SU-DHL-6 (cell line): ENCODE data around the gene TSPAN33.

Experiments used
- H2AFZ ChIP-seq: fragments of 200-600 bp; sonication (generic); 2 replicates; pipeline ENCODE4 v1.6.1; 2014; ENCODE audit warnings: low read depth, mild to moderate bottlenecking, moderate library complexity, mixed read lengths, antibody characterized with exemption, low read length; ENCODE audit not compliant: severe bottlenecking
- H3F3A ChIP-seq: fragments of 200-600 bp; shearing (Covaris generic); 2 replicates; pipeline ENCODE4 v1.6.0; 2016; ENCODE audit warnings: antibody characterized with exemption, mild to moderate bottlenecking; ENCODE audit not compliant: insufficient read depth
- H3K27ac ChIP-seq: fragments of 200-600 bp; sonication (generic); 2 replicates; pipeline ENCODE4 v1.5.1; 2016; ENCODE audit warnings: low read depth, mild to moderate bottlenecking, low read length, moderate library complexity, mixed read lengths
- H3K27me3 ChIP-seq: fragments of 200-600 bp; sonication (generic), shearing (Covaris generic); 2 replicates; pipeline ENCODE4 v1.6.0; 2014; ENCODE audit warnings: mild to moderate bottlenecking, low read length
- H3K36me3 ChIP-seq: fragments of 200-600 bp; sonication (generic); 2 replicates; pipeline ENCODE4 v1.6.1; 2014; ENCODE audit warnings: mild to moderate bottlenecking, low read length, mixed read lengths
- H3K4me2 ChIP-seq: fragments of 300-600, 200-600 bp; shearing (Covaris generic), sonication (generic); 2 replicates; pipeline ENCODE4 v1.6.0; 2014; ENCODE audit warnings: low read length, low read depth, mild to moderate bottlenecking; ENCODE audit not compliant: poor library complexity, severe bottlenecking
- H3K4me3 ChIP-seq: fragments of 200-600 bp; sonication (generic); 2 replicates; pipeline ENCODE4 v1.5.1; 2014; ENCODE audit warnings: antibody characterized with exemption, low read length, mild to moderate bottlenecking, mixed read lengths; ENCODE audit not compliant: insufficient read depth, poor library complexity, severe bottlenecking
- H3K79me2 ChIP-seq: fragments of 200-600 bp; sonication (generic); 2 replicates; pipeline ENCODE4 v1.6.1; 2014; ENCODE audit warnings: mild to moderate bottlenecking, low read length, moderate library complexity; ENCODE audit not compliant: insufficient read depth
- H3K9ac ChIP-seq: fragments of 200-600 bp; sonication (generic); 2 replicates; pipeline ENCODE4 v1.7.0; 2014; ENCODE audit warnings: mild to moderate bottlenecking, low read length
- H3K9me2 ChIP-seq: fragments of 200-600 bp; sonication (generic); replicated peaks from 2 replicates; pipeline ENCODE4 v1.6.1; 2014; ENCODE audit warnings: low read length; ENCODE audit not compliant: insufficient read depth
- H3K9me3 ChIP-seq: fragments of 200-600 bp; sonication (generic); 2 replicates; pipeline ENCODE4 v1.6.1; 2014; ENCODE audit warnings: low read length, mixed read lengths; ENCODE audit not compliant: insufficient read depth
- H4K20me1 ChIP-seq: fragments of 200-600 bp; sonication (generic); 2 replicates; pipeline ENCODE4 v1.6.1; 2014; ENCODE audit warnings: low read depth, mild to moderate bottlenecking, antibody characterized with exemption, low read length, moderate library complexity, mixed read lengths
- CTCF ChIP-seq: fragments of 200-600 bp; sonication (generic); IDR thresholded peaks from one replicate; pipeline ENCODE4 v1.5.1; 2017; ENCODE audit warnings: antibody characterized with exemption, mild to moderate bottlenecking, low read length, moderate library complexity; ENCODE audit not compliant: insufficient read depth, poor library complexity, severe bottlenecking
- EZH2phosphoT487 ChIP-seq: fragments of 200-600 bp; sonication (generic), shearing (Covaris generic); conservative IDR thresholded peaks from 2 replicates; pipeline ENCODE4 v1.6.1; 2018; ENCODE audit warnings: mild to moderate bottlenecking, antibody characterized with exemption, low read length, moderate library complexity, mixed read lengths

Gene TSPAN33

GRCh38 chr7:129197771-129198170 lies 53.3 kb downstream of the TSPAN33 start:
- Histone ChIP-seq H3K4me3 (no peak overlapping the region), H3K79me2 (no peaks in the 10 kb centered on the region), H3K9me3 (no peaks in the 10 kb centered on the region), H3K27ac (no peak overlapping the region), H3K9ac (no peak overlapping the region), H4K20me1 (no peaks in the 10 kb centered on the region), H3K36me3 (no peaks in the 10 kb centered on the region), H3K9me2 (no peaks in the 10 kb centered on the region), H3K4me2 (no peak overlapping the region), H3F3A (no peaks in the 10 kb centered on the region), H2AFZ (no peak overlapping the region), H3K27me3 (no peaks in the 10 kb centered on the region)
- no peak for TF ChIP-seq CTCF
- no peak for TF ChIP-seq EZH2phosphoT487

GRCh38 chr7:129199406-129199805 lies 54.9 kb downstream of the TSPAN33 start:
- Histone ChIP-seq H2AFZ (no peak overlapping the region), H3F3A (no peaks in the 10 kb centered on the region), H3K4me3 (no peak overlapping the region), H3K4me2 (no peak overlapping the region), H3K9me2 (no peaks in the 10 kb centered on the region), H3K27me3 (no peaks in the 10 kb centered on the region), H3K79me2 (no peaks in the 10 kb centered on the region), H4K20me1 (no peaks in the 10 kb centered on the region), H3K9ac (no peak overlapping the region), H3K9me3 (no peaks in the 10 kb centered on the region), H3K27ac (no peak overlapping the region), H3K36me3 (no peaks in the 10 kb centered on the region)
- TF ChIP-seq CTCF (no peak), EZH2phosphoT487 (no peak)

DNA sequence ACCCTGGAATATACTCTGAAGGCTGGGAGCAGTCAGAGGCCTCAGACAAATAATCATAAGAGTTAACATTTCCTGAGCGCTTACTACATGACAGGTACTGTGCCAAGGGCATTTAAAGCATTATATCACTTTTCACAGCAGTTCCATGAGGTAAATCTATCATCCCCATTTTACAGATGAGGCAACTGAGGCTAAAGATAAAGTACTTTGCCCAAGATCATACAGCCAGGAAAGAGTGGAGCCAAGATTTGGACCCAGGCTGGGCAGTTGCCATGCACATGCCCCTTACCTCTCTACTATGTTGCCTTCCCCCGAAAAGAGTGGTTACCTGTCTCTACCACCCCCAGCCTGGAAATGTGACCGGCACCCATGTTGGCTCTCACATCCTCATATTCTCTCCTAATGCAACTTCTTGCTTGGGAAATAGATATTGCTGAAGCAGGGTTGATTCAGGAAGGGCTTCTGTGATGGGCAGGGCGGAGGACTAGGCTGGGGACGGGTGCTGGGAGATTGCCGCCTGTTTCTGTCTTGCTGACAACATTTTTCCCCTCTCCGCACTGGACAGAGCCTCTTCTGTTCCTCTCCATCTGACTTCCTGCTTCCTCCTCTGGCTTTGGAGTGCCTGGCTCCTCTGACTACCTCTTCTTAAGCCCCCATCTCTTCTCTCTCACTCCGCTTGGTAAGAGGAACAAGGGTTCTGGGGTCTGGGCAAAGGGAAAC lies 57.7 kb downstream of the TSPAN33 start:
- Histone ChIP-seq H3K79me2 (no peaks in the 10 kb centered on the region), H3K36me3 (no peaks in the 10 kb centered on the region), H3K9me2 (no peaks in the 10 kb centered on the region), H3K9me3 (no peaks in the 10 kb centered on the region), H3K27me3 (no peaks in the 10 kb centered on the region), H3K4me2 (no peak overlapping the region), H3K4me3 (no peak overlapping the region), H2AFZ (no peak overlapping the region), H3K9ac (no peak overlapping the region), H4K20me1 (no peaks in the 10 kb centered on the region), H3K27ac (no peak overlapping the region), H3F3A (no peaks in the 10 kb centered on the region)
- TF ChIP-seq CTCF: no peak
- TF ChIP-seq EZH2phosphoT487: no peak
